HG03342 (cell line): ENCODE results near the gene NAALADL2.
"Not testable (repeated sequence)": the region's sequence is repeated elsewhere in the genome, so short reads cannot be mapped to it uniquely, and the experiment has no call there.

Experiments
- ATAC-seq: cut with Tn5 transposase; IDR thresholded peaks from one replicate; pipeline ENCODE4 v1.9.1; 2021; ENCODE audit warnings: mild to moderate bottlenecking, moderate library complexity; ENCODE audit not compliant: unreplicated experiment

Gene NAALADL2

GRCh38 chr3:175343946-175344345 lies 484.8 kb downstream of the NAALADL2 start:
- no peak for ATAC-seq

- ATAC-seq: no peak
These were observed 487.6 kb downstream of the NAALADL2 start for GRCh38 chr3:175346573-175347356.

- peak; percentile 53 for ATAC-seq
These were observed 490.0 kb downstream of the NAALADL2 start for GRCh38 chr3:175349168-175349567.

GRCh38 chr3:175355801-175356335 lies 496.7 kb downstream of the NAALADL2 start:
- no peak for ATAC-seq

GRCh38 chr3:175356899-175357324 lies 497.8 kb downstream of the NAALADL2 start:
- no peak for ATAC-seq

GRCh38 chr3:175357758-175358157 lies 498.6 kb downstream of the NAALADL2 start:
- no peak for ATAC-seq

- ATAC-seq: no peak
These were observed 499.8 kb downstream of the NAALADL2 start for GRCh38 chr3:175358935-175359334.

GRCh38 chr3:175370426-175370825 lies 511.3 kb downstream of the NAALADL2 start:
- ATAC-seq: not testable (repeated sequence)

GRCh38 chr3:175371187-175371586 lies 512.1 kb downstream of the NAALADL2 start:
- ATAC-seq: not testable (repeated sequence)

GRCh38 chr3:175374705-175375104 lies 515.6 kb downstream of the NAALADL2 start:
- no peak for ATAC-seq

- peak; percentile 83 for ATAC-seq
These were observed 519.2 kb downstream of the NAALADL2 start for GRCh38 chr3:175378348-175378747.

- no peak for ATAC-seq
These were observed 522.6 kb downstream of the NAALADL2 start for GRCh38 chr3:175381685-175382084.

- no peak for ATAC-seq
These were observed 524.2 kb downstream of the NAALADL2 start for GRCh38 chr3:175383371-175383770.

GRCh38 chr3:175383813-175384212 lies 524.7 kb downstream of the NAALADL2 start:
- ATAC-seq: no peak

- ATAC-seq: no peak
These were observed 525.4 kb downstream of the NAALADL2 start for GRCh38 chr3:175384569-175384968.

- ATAC-seq: no peak
These were observed 527.5 kb downstream of the NAALADL2 start for GRCh38 chr3:175386630-175387029.

GRCh38 chr3:175389560-175389959 lies 530.4 kb downstream of the NAALADL2 start:
- ATAC-seq: no peak

GRCh38 chr3:175391601-175392000 lies 532.5 kb downstream of the NAALADL2 start:
- no peak for ATAC-seq

GRCh38 chr3:175392653-175393052 lies 533.5 kb downstream of the NAALADL2 start:
- no peak for ATAC-seq

- no peak for ATAC-seq
These were observed 538.2 kb downstream of the NAALADL2 start for GRCh38 chr3:175397372-175397771.

GRCh38 chr3:175398676-175399075 lies 539.5 kb downstream of the NAALADL2 start:
- ATAC-seq: no peak

- ATAC-seq: no peak
These were observed 540.2 kb downstream of the NAALADL2 start for GRCh38 chr3:175399156-175399840.
